ENCODE data around the gene PAWR.
"Not testable (repeated sequence)": the region's sequence is repeated elsewhere in the genome, so short reads cannot be mapped to it uniquely, and the experiment has no call there.

Gene PAWR

DNA sequence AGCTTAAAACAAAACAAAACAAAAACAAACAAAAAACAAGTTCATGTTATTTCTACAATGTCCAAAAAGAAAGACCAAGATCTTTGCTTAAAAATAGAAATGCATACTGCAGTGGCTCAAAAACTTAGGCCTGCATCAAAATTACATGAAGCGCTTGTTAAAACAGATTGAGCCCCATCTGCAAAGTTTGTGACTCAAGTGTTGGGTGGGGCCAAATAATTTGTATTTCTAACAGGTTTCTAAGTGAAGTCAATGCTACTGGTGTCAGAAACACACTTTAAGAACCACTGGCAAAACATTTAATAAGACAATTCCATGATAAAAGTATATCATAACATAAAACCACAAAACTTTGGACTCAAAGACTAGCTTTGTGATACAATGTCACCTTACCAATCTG lies 105.6 kb downstream of the PAWR start:
- no peak for DNase-seq

DNA sequence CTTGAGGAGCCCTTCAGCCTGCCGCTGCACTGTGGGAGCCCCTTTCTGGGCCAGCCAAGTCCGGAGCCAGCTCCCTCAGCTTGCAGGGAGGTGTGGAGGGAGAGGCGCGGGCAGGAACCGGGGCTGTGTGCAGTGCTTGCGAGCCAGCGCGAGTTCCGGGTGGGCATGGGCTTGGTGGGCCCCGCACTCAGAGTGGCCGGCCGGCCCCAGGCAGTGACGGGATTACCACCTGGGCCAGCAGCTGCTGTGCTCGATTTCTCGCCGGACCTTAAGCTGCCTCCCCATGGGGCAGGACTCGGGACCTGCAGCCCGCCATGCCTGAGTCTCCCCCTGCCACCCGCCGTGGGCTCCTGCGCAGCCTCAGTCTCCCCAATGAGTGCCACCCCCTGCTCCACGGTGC lies 116.9 kb downstream of the PAWR start:
- DNase-seq, result no peak

DNA sequence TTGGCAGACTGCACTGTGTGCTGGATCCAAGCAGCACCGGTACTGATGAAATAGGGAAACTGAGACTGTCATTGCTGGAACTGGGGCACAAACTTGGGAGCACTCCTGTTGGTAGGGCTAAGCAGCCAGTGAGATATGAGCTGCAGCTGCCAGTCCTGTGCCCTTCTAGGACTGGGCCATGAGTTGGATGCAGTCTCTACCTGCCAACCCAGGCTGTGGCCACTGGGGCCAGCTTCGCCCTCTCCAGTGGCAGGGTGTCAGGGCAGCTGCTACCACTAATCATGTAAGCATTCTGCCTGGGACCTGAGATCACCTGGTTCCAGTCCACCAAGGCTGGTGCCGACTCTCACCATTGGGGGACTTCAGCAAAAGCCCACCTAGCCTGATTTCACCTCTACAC lies 121.1 kb downstream of the PAWR start:
- DNase-seq, result no peak

DNA sequence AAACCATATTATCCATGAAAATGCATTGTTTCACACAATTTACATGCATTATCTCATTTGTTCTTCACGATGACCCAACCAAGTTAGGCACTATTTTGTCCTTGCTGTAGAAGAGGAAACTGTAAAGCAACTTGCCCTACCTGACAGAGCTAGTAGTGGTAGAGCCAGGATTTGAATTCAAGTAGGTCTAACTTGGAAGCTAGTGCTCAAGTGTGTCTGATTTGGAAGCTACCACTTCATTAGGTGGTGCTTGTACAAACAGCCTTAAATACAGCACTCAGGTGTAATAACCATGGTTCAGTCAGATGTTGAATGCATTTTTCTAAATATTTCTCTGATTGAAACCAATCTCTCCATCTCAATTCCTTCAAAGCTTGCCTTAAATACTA lies 123.6 kb downstream of the PAWR start:
- DNase-seq, result no peak

DNA sequence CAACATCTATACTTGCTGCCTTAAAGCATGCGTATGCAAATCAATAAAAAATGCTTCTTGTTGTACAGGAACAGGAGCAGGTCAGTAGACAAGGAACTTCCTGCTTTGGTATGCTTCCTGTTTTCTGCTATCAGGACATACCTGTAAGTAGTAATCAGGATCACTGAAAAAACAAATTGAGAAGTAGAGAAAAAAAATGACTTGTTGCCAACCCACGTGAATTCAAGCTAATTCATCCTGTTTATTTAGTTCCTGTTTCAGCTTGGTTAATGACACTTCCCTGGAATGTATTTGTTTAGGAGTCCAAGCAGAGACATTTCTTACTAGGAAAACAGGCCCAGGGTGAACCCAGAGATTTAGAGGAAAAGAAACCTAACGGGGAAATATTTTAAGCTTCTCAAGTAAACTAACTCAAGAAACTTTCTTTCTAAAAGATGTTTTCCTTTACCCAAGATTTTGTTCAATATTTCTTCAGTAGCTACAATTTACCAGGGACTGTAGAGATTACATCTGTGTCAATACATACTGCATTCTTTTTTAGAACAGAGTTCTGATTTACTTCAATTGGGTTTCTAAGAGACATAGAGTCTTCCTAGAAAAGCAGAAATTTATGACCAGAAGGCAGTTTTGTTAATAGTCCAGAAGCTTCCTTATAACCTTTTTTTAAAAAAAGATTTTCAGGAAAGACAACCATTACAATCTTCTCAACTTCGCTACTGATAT lies 124.2 kb downstream of the PAWR start:
- no peak for DNase-seq

DNA sequence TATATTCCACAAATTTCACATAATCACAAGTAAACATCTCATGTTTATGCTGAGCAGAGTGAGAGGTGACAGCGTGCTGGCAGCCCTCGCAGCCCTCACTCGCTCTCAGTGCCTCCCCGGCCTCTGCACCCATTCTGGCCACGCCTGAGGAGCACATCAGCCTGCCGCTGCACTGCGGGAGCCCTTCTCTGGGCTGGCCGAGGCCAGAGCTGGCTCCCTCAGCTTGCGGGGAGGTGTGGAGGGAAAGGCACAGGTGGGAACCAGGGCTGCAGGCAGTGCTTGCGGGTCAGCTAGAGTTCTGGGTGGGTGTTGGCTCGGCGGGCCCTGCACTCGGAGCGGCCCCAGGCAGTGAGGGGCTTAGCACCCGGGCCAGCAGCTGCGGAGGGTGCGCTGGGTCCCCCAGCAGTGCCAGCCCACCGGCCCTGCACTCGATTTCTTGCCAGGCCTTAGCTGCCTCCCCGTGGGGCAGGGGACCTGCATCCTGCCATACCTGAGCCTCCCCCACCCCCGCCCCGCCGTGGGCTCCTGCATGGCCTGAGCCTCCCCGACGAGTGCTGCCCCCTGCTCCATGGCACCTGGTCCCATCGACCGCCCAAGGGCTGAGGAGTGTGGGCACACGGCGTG lies 125.9 kb downstream of the PAWR start:
- DNase-seq, result not testable (repeated sequence)

DNA sequence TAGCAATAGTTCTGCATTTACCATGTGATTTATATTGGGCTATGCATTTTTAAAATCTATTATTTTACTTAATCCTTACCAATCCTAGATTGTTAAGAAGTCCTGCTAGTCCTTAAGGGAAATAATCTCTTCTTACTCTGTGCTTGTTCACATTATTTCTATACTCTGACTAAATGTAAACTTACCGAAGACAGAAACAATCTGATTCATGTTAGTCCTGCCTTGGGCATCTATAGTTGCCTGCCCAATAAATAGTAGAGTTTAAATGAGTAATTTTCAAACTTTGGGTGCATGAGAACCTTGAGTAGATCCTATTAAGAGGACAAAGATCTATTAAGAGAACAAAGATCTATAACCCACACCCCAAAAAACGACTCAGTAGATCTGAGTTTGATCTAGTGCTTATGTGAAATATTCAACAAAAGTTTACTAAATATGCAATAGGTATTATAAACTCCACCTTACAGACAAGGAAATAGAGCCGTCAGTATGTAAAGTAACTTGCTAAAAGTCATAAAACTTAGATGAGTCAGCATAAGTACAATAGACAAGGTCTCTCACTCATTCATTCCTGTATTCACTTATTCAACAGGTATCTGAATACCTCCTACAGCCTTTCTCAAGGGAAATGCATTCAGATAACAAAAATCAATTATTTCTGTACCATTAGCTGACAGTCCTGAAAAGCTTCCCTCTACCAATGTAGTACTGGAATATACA lies 127.6 kb downstream of the PAWR start:
- DNase-seq, result no peak

DNA sequence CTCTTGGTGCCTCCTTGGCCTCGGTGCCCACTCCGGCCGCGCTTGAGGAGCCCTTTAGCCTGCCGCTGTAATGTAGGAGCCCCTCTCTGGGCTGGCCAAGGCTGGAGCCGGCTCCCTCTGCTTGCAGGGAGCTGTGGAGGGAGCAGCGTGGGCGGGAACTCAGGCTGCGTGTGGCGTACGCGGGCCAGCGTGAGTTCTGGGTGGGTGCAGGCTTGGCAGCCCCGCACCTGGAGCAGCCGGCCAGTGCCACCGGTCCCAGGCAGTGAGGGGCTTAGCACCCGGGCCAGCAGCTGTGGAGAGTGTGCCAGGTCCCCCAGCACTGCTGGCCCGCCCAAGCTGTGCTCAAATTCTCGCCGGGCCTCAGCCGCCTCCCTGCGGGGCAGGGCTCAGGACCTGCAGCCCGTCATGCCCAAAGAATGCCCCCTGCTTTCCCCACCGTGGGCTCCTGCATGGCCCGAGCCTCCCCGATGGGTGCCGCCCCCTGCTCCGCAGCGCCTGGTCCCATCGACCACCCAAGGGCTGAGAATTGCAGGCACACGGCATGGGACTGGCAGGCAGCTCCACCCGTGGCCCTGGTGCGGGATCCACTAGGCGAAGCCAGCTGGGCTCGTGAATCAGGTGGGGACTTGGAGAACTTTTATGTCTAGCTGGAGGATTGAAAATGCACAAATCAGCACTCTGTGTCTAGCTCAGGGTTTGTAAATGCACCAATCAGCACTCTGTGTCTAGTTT lies 129.2 kb downstream of the PAWR start:
- DNase-seq, result no peak

DNA sequence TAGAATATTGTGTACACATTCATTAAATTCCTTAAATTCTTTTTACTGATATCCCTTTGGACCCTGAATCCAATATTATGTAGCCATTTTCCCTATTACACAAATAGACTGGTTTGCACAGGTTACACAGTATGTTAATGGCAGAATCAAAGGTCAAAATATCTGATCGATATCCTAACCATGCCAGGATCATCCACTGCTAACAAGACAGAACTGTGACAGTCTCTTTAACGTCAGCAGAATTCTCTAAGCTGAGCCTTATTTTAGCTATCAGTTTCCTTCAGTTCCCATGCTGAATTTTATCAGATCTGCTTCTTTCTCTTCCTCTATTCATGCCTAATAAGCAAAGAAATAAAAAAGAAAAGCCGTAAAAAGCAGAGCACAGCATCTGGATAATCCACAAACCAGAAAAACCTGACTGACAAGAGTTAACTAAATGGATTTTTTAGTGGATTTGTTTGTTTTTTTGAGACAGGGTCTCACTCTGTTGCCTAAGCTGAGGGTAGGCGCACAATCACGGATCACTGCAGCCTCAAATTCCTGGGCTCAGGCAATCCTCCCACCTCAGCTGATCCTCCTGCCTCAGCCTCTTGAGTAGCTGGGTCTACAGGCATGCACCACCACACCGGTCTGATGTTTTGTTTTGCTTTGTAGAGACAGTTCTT lies 130.4 kb downstream of the PAWR start:
- no peak for DNase-seq

DNA sequence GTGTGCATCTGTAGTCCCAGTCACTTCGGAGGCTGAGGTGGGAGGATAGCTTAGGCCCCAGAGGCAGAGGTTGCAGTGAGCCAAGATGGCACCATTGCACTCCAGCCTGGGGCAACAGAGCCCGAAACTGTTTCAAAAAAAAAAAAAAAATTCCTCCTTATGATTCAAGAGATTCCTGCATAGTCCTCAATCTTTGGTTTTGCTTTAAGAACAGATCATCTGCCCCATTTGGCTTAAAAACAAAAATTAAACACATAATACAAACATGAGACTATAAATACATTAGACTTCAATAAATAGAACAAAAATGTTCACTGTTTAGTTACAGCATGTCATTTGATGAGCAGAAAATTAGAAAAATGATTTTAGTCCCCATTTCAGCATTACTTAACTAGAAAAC lies 131.2 kb downstream of the PAWR start:
- no peak for DNase-seq

DNA sequence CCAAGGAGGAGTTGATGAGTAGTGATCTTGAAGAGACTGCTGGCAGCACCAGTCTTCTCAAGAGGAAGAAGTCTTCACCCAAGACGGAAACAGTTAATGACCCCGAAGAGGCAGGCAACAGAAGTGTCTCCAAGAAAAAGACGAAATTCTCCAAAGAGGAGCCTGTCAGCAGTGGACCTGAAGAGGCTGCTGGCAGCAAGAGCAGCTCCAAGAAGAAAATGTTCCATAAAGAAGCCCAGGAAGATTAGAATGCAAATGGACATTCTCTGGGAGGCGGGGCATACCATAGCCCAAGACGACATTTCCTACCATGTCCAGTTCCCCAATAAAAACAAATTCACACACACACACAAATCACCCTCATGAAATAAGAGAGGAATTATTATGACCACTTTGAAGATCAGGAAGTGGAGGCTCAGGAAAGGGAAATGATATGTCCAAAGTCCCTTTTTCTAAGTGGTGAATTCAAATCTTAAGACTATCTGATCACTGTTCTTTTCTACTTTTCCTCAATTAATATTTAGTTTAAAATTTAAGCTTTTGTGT lies 131.8 kb downstream of the PAWR start:
- no peak for DNase-seq

DNA sequence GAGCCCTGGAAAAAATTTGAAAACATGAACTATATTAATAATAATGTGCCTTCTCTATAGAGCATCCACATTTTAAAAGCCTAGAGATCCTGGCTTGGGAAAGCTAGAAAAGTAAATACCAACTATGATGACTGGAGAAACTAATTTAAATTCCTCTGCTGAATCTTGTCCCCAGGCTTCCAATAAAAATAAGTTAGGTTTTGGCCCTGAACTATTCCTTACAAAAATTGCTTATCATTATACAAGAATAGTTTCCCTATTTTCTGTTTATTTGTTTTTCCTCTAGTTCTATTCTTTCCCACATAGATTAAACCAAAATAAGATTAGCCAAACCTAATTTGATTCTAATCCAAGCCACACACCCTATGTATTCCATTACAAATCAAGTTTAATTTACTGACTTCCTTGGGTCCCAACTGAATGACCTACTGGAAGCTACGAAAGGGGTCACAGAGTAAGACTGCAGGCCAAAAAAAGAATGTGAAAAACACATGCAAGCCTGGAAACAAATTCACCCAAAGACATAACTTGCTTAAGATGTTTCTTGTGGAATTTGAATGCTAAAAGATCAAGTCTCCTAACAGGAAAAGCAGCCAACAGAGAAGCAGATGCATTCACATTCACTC lies 133.0 kb downstream of the PAWR start:
- DNase-seq, result no peak

DNA sequence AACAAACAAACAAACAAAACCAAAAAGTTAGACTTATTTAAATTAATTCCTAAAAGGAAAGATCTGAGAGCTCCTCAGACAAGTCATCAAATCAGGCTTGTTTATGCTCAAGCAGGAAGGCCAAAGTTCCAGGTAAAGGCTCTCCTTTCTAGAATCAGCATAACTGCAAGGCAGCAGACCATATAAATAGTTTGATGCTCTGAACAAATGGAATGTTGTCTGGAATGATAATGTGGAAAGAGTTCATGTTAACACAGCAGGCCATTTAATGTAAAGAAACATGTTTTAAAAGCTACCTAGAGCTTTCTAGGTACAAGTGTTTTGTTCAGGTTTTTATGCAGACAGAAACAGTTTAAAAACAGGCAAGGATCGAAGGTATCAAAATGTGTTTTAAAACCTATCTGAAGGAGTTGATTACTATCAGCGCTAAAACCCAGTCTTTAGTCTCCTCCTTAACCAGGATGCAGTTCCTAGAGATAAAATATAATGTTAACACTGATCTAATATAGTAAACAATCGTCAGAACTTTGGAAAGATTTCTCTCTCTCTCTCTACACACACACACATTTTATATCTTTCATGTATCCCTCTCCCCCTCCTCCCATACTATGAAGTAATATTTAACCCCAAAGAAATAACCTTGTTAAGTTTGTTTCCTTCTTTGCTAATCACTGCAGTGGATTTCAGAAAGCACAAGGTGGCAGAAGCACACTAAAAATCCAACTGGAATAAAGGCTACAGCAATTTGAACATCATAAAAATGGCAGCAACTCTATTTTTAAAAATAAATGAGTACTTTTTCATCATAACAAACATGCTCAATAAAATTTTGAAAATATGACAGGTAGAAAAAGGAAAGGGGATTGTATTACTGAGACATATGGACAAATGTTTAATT lies 135.5 kb downstream of the PAWR start:
- no peak for DNase-seq

DNA sequence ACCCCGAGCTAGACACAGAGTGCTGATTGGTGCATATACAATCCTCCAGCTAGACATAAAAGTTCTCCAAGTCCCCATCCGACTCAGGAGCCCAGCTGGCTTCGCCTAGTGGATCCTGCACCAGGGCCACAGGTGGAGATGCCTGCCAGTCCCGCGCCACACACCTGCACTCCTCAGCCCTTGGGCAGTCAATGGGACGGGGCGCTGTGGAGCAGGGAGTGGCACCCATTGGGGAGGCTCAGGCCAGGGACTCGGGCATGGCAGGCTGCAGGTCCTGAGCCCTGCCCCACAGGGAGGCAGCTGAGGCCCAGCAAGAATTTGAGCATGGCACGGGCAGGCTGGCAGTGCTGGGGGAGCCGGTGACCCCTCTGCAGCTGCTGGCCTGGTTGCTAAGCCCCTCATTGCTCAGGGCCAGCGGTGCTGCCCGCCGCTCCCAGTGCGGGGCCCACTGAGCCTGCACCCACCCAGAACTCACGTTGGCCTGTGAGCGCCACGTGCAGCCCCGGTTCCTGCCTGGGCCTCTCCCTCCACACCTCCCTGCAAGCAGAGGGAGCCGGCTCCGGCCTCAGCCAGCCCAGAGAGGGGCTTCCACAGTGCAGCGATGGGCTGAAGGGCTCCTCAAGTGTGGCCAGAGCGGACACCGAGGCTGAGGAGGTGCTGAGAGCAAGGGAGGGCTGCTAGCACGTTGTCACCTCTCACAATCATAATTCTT lies 136.7 kb downstream of the PAWR start:
- no peak for DNase-seq

DNA sequence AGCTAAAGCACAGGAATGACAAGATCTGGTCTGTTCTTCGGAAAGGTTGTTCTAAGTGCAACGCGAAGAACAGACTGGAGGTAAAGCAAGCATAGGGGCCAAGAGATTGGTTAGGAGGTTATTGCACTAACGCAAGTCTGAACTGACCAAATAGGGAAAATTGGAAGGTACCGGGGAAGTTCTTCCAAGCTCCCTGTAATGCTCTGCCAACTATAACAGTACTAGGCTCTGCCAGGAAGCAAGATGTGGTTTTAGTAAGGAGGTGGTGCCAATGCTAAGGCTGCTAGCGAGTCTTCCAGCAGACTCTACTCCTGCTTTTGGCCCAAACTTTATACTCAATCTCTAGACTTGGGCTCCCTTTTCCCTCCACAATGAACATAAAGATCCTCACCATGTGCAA lies 138.6 kb downstream of the PAWR start:
- DNase-seq, result no peak

DNA sequence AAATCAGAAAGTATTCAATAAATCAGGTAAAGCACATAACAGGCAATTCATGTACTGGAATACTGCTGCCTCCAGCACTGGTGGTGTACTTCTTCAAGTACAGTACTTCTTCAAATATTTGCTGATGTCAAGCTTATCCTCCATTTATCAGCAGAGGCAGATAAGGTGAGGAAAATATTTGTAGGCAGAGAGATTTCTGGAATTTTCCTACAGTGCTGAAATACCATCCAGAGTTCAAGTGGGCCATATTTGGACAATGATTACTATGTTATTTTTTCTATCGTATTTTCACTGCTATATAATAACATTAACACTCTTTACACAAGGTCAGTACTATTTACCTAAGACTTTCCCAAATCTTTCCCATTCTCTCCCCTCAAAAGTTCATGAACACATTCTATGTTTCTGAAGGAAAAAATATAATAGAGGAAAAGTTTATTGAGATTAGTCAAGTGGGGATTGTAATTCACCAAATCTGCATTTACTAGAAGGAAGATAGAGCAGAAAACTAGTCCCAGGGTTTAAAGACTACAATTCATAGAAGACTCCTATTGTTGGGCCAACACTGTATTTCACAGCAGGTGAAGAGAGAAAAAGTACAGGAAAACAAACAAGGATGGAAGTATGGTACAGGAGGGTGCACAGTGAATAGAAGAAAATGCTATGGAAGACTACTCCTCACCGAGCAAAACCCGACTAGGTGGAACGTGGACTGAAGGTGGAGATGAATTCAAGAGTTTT lies 141.1 kb downstream of the PAWR start:
- no peak for DNase-seq

DNA sequence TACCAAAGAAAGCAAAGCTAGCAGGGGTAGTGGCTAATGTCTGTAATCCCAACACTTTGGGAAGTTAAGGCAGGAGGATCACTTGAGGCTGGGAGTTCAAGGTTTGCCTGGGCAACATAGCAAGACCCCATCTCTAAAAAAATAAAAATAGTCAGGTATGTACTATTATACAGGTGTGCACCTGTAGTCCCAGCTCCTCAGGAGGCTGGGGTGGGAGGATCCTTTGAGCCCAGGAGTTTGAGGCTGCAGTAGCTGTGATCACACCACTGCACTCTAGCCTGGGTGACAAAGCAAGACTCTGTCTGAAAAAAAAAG lies 142.2 kb downstream of the PAWR start:
- DNase-seq, result no peak

DNA sequence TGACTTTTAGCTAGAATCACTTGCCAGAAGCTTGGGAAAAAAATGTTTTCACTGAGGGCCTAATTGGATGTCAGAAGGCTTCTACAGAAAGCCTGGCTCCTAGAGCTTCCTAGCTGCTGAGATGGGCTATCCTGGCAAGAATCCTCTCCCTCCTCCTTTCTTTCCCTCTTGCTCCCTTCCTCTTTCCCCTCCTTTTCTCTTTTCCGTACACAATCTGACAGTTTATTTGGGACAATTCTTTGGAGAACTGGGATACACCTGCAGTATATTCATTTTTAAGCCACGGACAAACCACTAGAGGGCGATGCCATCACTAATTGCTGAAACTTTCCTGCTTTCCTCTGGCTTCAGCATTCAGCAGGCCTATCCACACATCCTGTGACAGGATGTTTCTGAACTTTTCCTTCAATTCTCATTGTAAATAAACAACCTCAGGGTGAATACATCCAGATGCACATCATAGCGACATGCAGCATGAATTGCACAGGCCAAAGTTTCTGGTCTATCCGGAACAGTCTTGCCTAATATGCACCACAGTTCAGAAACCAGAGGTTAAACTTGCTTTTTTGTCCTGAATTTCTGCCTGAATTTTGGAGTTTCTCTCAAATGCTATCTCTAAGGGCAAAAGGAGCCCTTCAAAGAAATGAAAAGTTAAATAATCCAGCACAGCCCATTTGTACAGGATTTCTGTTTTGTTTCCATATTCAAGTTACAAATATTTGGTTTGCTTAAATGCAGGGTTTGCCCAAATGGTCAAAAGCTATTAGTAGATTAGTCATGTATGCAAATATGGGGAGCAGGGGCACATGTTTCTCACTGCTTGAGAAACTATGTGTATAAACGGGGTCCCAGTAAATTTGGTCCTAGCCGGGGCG lies 142.8 kb downstream of the PAWR start:
- no peak for DNase-seq

Measured in right forelimb (tissue), 1 donor.